Measurements from ENCODE around the gene GPHN.
"Not testable (repeated sequence)": the region's sequence is repeated elsewhere in the genome, so short reads cannot be mapped to it uniquely, and the experiment has no call there.

The GPHN gene

DNA sequence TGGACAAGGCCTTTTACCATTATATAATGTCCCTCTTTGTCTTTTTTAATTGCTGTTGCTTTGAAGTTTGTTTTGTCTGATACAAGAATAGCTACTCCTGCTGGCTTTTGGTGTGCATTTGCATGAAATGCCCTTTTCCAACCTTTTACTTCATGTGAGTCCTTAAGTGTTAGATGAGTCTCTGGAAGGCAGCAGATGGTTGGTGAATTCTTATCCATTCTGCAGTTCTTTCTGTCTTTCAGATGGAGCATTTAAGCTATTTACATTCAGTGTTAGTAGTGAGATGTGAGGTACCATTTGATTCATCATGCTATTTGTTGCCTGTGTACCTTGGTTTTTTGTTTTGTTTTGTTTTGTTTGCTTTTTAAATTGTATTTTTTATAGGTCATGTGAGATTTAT, 208.3 kb downstream of the GPHN start:
- DNase-seq (ENCODE audit: low read depth), result no peak
- TF ChIP-seq, protein P1, sequence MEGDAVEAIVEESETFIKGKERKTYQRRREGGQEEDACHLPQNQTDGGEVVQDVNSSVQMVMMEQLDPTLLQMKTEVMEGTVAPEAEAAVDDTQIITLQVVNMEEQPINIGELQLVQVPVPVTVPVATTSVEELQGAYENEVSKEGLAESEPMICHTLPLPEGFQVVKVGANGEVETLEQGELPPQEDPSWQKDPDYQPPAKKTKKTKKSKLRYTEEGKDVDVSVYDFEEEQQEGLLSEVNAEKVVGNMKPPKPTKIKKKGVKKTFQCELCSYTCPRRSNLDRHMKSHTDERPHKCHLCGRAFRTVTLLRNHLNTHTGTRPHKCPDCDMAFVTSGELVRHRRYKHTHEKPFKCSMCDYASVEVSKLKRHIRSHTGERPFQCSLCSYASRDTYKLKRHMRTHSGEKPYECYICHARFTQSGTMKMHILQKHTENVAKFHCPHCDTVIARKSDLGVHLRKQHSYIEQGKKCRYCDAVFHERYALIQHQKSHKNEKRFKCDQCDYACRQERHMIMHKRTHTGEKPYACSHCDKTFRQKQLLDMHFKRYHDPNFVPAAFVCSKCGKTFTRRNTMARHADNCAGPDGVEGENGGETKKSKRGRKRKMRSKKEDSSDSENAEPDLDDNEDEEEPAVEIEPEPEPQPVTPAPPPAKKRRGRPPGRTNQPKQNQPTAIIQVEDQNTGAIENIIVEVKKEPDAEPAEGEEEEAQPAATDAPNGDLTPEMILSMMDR (IDR thresholded peaks at IDR 0.05; ENCODE audit: low read length, missing control alignments), result no peak
- H3K4me3 ChIP-seq (replicated peaks; ENCODE audit: low read depth, low read length), result no peak overlapping the region

DNA sequence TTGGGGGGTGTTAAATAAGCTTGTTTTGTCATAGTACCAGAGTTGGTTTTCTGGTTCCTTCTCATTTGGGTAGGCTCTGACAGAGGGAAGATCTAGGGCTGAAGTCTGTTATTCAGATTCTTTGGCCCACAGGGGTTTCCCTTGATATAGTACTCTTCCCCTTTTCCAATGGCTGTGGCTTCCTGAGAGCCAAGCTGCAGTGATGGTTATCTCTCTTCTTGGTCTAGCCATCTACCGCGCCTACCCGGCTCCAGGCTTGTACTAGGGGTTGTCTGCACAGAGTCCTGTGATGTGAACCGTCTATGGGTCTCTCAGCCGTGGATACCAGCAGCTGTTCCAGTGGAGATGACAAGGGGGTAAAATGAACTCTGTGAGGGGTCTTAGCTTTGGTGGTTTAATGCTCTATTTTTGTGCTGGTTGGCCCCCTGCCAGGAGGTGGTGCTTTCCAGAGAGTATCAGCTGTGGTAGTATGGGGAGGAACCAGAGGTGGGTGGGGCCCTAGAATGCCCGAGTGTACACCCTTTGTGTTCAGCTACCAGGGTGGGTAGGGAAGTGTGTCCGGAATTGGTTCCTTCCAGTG, 209.7 kb downstream of the GPHN start:
- TF ChIP-seq, protein P1 (IDR thresholded peaks at IDR 0.05; ENCODE audit: low read length, missing control alignments), result no peak
- H3K4me3 ChIP-seq (replicated peaks; ENCODE audit: low read depth, low read length), result no peak overlapping the region
- DNase-seq (ENCODE audit: low read depth), result no peak

DNA sequence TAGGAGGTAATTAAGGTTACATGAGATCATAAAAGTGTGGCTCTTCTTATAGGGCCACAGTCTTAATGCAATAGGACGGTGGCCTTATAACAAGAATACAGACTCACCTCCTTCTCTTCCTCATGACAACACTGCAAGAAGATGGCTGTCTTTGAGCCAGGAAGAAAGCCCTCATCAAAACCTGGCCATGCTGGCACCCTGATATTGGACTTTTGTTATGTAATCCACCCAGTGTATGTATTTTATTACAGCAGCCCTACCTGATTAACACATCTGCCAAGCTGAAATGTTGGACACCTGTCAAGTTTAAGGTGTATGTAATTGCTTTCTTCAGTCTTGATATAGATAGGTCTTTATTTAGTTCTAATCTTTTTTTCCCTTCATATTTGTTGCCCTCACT, 217.0 kb downstream of the GPHN start:
- TF ChIP-seq, protein P1 (IDR thresholded peaks at IDR 0.05; ENCODE audit: low read length, missing control alignments), result no peak
- H3K4me3 ChIP-seq (replicated peaks; ENCODE audit: low read depth, low read length), result no peak overlapping the region
- DNase-seq (ENCODE audit: low read depth), result no peak

DNA sequence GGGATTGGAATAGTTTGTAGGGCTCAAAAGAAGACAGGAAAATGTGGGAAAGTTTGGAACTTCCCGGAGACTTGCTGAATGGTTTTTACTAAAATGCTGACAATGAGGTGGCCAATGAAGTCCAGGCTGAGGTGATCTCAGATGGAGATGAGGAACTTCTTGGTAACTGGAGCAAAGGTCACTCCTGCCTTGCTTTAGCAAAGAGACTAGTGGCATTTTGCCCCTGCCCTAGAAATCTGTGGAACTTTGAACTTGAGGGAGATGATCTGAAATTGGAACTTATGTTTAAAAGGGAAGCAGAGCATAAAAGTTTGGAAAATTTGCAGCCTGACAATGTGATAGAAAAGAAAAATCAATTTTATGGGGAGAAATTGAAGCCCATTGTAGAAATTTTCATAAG, 223.4 kb downstream of the GPHN start:
- not testable (repeated sequence) for DNase-seq (ENCODE audit: low read depth); H3K4me3 ChIP-seq (replicated peaks; ENCODE audit: low read depth, low read length)

DNA sequence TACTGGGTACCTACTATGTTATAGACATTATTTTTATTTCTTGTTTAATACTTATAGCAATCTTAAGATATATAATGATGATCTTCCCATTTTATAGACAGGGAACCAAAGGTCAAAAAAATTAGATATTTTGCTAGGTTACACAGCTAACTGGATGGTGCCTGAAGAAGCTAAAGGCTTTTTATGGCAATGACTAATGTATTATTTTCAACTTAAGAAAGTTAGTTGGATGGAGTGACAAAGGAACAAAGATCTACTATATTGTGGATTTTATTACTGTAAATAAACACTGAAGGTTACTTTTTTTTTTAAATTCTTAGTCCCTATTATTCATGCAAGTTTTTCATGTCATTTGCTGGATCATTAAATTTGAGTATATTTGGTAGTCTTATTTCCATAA, 227.9 kb downstream of the GPHN start:
- TF ChIP-seq, protein P1 (IDR thresholded peaks at IDR 0.05; ENCODE audit: low read length, missing control alignments), result no peak
- DNase-seq (ENCODE audit: low read depth), result no peak
- no peak overlapping the region for H3K4me3 ChIP-seq (replicated peaks; ENCODE audit: low read depth, low read length)

DNA sequence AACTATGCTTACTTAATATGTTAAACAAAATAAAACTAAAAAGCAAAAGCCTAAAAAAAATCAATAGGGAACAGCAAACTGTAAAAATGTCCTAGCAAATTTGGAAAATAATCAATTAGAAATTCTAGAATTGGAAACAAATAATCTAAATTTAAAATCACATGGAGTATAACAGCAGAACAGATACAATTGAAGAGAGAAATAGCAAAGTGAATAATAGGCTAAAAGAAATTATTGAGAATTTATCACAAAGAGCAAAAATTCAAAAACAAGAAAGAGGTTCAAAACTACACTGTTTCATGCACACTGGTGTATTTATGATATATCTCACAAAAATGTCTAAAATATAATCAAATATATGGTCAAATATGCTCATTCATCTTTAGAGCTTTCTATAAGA, 231.9 kb downstream of the GPHN start:
- no peak for DNase-seq (ENCODE audit: low read depth)
- H3K4me3 ChIP-seq (replicated peaks; ENCODE audit: low read depth, low read length), result no peak overlapping the region
- TF ChIP-seq, protein P1 (IDR thresholded peaks at IDR 0.05; ENCODE audit: low read length, missing control alignments), result no peak

DNA sequence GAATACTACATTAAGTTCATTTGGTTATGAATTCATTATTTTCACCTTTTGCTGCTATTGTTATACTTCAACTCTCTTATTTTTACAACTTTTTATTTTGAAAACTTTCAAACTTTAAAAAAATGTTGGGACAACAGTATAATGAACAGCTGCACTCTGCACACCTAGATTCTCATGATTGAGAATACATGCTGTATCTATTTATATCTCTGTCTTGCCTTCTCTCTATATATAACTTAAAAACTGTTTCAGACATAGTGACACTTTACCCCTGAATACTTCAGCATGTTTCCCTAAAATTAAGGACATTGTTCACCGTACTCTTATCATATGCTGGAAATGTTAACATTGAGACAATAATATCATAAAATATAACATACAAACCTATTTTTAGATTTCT, 237.1 kb downstream of the GPHN start:
- DNase-seq (ENCODE audit: low read depth), result no peak
- no peak overlapping the region for H3K4me3 ChIP-seq (replicated peaks; ENCODE audit: low read depth, low read length)
- TF ChIP-seq, protein P1 (IDR thresholded peaks at IDR 0.05; ENCODE audit: low read length, missing control alignments), result no peak

Data from fibroblast of pulmonary artery (primary cell).